SK-N-MC (cell line): ENCODE results near the gene PKP2.

Source experiments
- EZH2 ChIP-seq: fragments of 200-600 bp; sonication (generic); IDR thresholded peaks from one replicate; pipeline ENCODE4 v1.6.1; 2017; ENCODE audit warnings: antibody characterized with exemption
- POLR2AphosphoS5 ChIP-seq: IDR thresholded peaks from 2 replicates; pipeline ENCODE4 v1.6.1; 2012; ENCODE audit warnings: mild to moderate bottlenecking, low read depth, low read length, borderline replicate concordance

DNA sequence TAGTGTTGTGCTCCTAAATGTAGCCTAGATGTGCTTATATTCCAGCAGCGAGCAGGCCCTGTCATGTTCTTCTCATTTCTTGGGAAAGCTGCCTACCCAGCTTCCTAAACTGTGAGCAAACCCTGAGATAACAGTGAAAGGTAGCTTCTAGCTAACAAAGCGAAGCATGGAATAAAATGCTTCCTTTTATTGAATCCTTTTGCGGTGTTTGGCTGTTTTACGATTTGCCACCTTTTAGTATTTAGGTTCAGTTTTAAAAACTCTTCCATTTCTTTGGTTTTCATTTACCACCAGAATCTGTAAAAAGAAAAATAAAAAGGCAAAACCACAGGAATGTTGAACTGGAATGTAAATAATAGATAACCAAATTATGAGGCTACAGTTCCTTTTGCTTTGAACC lies 5.0 kb upstream of the PKP2 start:
- TF ChIP-seq POLR2AphosphoS5 (no peak), EZH2 (no peak)
